Esophagus (tissue), 2 donors: ENCODE results near the gene SAP30. TPM values are rescaled to one million over a fixed set of nuclear protein-coding genes. Genes with fewer than 3 reads are reported as not detected.

Source experiments
- H3K27ac ChIP-seq, 2 donors: one replicate each; pipeline ENCODE4 v1.5.1; 2013; ENCODE audit warnings: low read depth in 2 of 2, mild to moderate bottlenecking in 2 of 2, inconsistent platforms in 1 of 2, low read length in 1 of 2, moderate library complexity in 1 of 2
- H3K27me3 ChIP-seq, 2 donors: one replicate each; pipeline ENCODE4 v1.6.1; 2013; ENCODE audit warnings: low read length in 2 of 2, control low read depth in 1 of 2, mild to moderate bottlenecking in 1 of 2; ENCODE audit not compliant: insufficient read depth in 2 of 2, control insufficient read depth in 1 of 2
- H3K36me3 ChIP-seq, 2 donors: one replicate each; pipeline ENCODE4 v1.6.1; 2013; ENCODE audit warnings: low read length in 1 of 2; ENCODE audit not compliant: control insufficient read depth in 2 of 2, insufficient read depth in 2 of 2
- H3K4me1 ChIP-seq, 2 donors: one replicate each; pipeline ENCODE4 v1.6.1; 2013; ENCODE audit warnings: low read length in 1 of 2; ENCODE audit not compliant: control insufficient read depth in 2 of 2, insufficient read depth in 2 of 2
- H3K4me3 ChIP-seq, 2 donors: one replicate each; pipeline ENCODE4 v1.5.1; 2013; ENCODE audit warnings: low read length in 2 of 2, mild to moderate bottlenecking in 2 of 2, low read depth in 1 of 2, moderate library complexity in 1 of 2
- H3K9me3 ChIP-seq, 2 donors: one replicate each; pipeline ENCODE4 v1.6.1; 2013; ENCODE audit warnings: mild to moderate bottlenecking in 2 of 2, low read depth in 1 of 2, low read length in 1 of 2, moderate library complexity in 1 of 2; ENCODE audit not compliant: control insufficient read depth in 2 of 2, insufficient read depth in 1 of 2
- WGBS, 2 donors: extraction: QIAGEN DNeasy Blood & Tissue Kit; methylation state at CpG; one replicate each; pipeline ENCODE4 v1.1.7; 2013; 5-methylcytosine and 5-hydroxymethylcytosine counted together
- polyA plus RNA-seq, 2 donors: library from polyadenylated mRNA; stranded (reverse); fragments of 200-250 nt; gene quantifications; one replicate each; pipeline ENCODE4 v1.2.3, GENCODE V29; 2013
- donor health status: healthy with polysubstance abuse.
- donor health status: Bipolar disorder and iron deficiency.

Gene SAP30
- polyA plus RNA-seq, 2 donors, result 2.5 to 7.3 TPM

DNA sequence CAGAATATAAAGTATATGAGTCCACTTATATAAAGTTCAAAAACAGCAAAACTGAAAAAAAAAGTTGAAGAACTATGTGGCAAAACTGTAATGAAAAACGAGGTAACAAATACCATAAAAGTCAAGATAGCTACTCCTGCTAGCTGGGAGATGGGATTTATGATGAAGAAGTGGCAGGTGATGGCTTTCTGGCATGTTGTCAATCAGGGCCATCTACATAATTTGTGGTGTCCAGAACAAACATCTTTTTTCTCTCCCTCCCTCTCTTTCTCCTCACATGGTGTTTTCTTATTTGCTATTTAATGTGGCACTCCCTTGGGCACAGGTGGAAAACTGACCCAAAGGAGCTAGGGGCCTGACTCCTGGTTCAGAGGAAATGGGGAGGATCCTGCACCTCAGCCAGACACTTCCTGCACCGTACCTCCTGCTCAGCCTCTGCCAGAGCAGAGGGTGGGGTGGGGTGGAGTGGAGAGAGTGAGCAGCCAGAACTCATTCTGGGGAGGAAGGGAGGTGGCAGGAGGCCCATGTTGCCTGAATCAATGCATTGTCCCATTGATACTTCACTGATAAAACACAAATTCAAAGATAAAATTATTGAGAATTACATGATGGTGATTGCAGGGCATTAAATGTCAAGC is 5.3 kb upstream of the SAP30 start:
- Histone ChIP-seq H3K4me3 (no peak overlapping the region), H3K36me3 (no peaks in the 10 kb centered on the region), H3K9me3 (no peaks in the 10 kb centered on the region), H3K4me1 (no peaks in the 10 kb centered on the region), H3K27me3 (no peaks in the 10 kb centered on the region), H3K27ac (no peak overlapping the region)
- 37 to 44% methylated on average over 2 of the region's 2 CpGs for WGBS, 2 donors

GRCh38 chr4:173367285-173367684 is 3.5 kb upstream of the SAP30 start:
- Histone ChIP-seq H3K4me1 (no peaks in the 10 kb centered on the region), H3K27ac (no peak overlapping the region), H3K4me3 (no peak overlapping the region), H3K9me3 (no peaks in the 10 kb centered on the region), H3K27me3 (no peaks in the 10 kb centered on the region), H3K36me3 (no peaks in the 10 kb centered on the region)

- 49 to 54% methylated on average over 4 of the region's 4 CpGs for WGBS, 2 donors
- H3K27ac ChIP-seq, result no peak overlapping the region
- peaks cover 0 to 2% of the 10 kb centered on the region in 2 donors for H3K4me1 ChIP-seq
- no peaks in the 10 kb centered on the region for H3K27me3 ChIP-seq
- H3K9me3 ChIP-seq, result no peaks in the 10 kb centered on the region
- no peak overlapping the region for H3K4me3 ChIP-seq
- no peaks in the 10 kb centered on the region for H3K36me3 ChIP-seq
Observed at GRCh38 chr4:173367946-173368345, 2.8 kb upstream of the SAP30 start.

- peak overlapping the region; percentile 65 to 72 for H3K4me3 ChIP-seq
- H3K4me1 ChIP-seq, result peaks cover 0 to 2% of the 10 kb centered on the region in 2 donors
- WGBS, 2 donors, result 0 to 1% methylated on average over 14 of the region's 14 CpGs
- no peaks in the 10 kb centered on the region for H3K27me3 ChIP-seq
- H3K27ac ChIP-seq, result peak overlapping the region; percentile 99 to 100
- H3K9me3 ChIP-seq, result no peaks in the 10 kb centered on the region
- H3K36me3 ChIP-seq, result no peaks in the 10 kb centered on the region
Observed at GRCh38 chr4:173370130-173370476, 651 bp upstream of the SAP30 start.

DNA sequence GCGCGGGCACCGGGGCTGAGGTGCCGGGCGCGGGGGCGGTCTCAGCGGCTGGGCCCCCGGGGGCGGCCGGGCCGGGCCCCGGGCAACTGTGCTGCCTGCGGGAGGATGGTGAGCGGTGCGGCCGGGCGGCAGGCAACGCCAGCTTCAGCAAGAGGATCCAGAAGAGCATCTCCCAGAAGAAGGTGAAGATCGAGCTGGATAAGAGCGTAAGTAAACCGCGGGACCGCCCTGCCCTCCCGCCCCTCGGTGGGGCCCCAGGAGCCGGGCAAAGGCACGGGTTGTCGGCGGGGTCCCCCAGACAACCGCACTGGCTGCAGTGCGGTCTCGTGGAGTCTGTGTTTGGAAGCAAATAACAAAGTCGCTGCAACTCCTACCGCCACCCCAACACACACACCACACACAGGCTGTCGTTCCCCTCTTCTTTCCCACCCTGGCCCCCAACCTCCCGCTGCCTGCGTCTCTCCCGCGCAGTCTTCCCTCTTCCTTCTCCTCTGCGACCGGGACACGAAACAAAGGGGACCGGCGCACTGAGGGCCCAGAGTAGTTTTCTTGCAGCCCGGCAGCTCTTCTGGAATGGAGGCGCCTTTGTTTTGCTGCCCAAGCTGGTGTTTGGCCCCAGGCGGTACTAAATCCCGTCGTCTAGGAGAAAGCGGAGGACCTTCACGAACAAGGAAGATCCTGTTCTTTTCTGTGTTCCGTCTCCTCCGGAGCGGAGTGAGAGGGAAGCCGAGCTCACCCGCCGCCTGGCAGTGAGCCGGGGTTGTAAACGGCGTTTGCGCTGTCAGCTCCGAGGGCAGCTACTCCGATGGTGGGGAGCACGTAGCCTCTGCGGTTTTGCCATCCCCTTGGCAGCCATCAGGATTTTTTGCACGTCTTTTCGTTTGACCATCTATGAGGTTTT is 788 bp downstream of the SAP30 start:
- Histone ChIP-seq H3K27me3 (no peaks in the 10 kb centered on the region), H3K27ac (peak overlapping the region; percentile 85 to 88), H3K36me3 (no peaks in the 10 kb centered on the region), H3K4me1 (peaks cover 0 to 2% of the 10 kb centered on the region in 2 donors), H3K9me3 (no peaks in the 10 kb centered on the region), H3K4me3 (peak overlapping the region; percentile 72 to 77)
- 0 to 1% methylated on average over 56 to 68 of the region's 68 CpGs for WGBS, 2 donors

DNA sequence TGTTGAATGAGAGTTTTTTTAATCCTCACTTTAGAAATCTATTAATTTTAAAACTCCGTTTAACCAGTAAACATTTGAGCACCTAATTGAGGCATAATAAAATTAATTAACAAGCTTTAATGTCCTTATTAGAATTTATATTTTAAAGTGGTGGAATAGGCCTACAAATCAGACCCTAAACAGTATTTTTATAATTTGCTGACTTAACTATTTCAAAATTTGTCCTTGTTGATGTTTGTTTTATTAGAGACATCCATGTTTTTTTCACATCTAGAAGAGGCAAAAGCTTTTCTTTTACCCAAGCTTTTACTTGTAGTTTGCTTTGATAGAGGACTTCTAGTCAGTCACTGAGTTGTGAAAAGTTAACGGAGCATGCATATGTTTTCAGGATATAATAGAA is 3.8 kb downstream of the SAP30 start:
- Histone ChIP-seq H3K4me3 (no peak overlapping the region), H3K9me3 (no peaks in the 10 kb centered on the region), H3K27me3 (no peaks in the 10 kb centered on the region), H3K4me1 (peaks cover 0 to 2% of the 10 kb centered on the region in 2 donors), H3K36me3 (no peaks in the 10 kb centered on the region), H3K27ac (no peak overlapping the region)
- WGBS, 2 donors, result 91% methylated on average over 2 of the region's 2 CpGs

DNA sequence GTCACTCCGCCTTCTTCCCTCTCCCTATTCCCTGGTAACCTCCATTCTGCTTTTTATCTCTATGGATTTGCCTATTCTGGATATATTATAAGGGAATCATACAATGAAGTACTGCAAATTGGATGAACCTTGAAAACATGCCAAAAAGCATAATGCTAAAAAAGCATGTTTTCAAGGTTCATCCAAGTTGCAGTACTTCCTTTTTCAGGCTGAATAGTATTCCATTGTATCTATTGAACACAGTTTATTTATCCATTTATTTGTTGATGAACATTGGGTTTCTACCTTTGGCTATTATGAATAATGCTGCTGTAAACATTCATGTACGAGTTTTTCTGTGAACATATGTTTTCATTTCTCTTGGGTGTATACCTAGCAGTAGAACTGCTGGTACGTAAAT is 9.2 kb downstream of the SAP30 start:
- no peak overlapping the region for H3K4me3 ChIP-seq
- H3K4me1 ChIP-seq, result no peaks in the 10 kb centered on the region
- no peaks in the 10 kb centered on the region for H3K9me3 ChIP-seq
- 94 to 97% methylated on average over 3 of the region's 3 CpGs for WGBS, 2 donors
- H3K27ac ChIP-seq, result no peak overlapping the region
- H3K36me3 ChIP-seq, result no peaks in the 10 kb centered on the region
- H3K27me3 ChIP-seq, result no peaks in the 10 kb centered on the region

GRCh38 chr4:173380987-173381386 is 10.2 kb downstream of the SAP30 start:
- Histone ChIP-seq H3K27me3 (no peaks in the 10 kb centered on the region), H3K27ac (no peak overlapping the region), H3K9me3 (no peaks in the 10 kb centered on the region), H3K36me3 (no peaks in the 10 kb centered on the region), H3K4me1 (no peaks in the 10 kb centered on the region), H3K4me3 (no peak overlapping the region)

GRCh38 chr4:173381610-173382009 is 10.9 kb downstream of the SAP30 start:
- WGBS, 2 donors, result 52 to 54% methylated on average over 1 of the region's 1 CpG
- Histone ChIP-seq H3K36me3 (no peaks in the 10 kb centered on the region), H3K4me3 (no peak overlapping the region), H3K4me1 (no peaks in the 10 kb centered on the region), H3K27ac (no peak overlapping the region), H3K27me3 (no peaks in the 10 kb centered on the region), H3K9me3 (no peaks in the 10 kb centered on the region)

GRCh38 chr4:173382349-173382748 is 11.6 kb downstream of the SAP30 start:
- H3K36me3 ChIP-seq, result no peaks in the 10 kb centered on the region
- 95 to 96% methylated on average over 4 of the region's 4 CpGs for WGBS, 2 donors

More at GRCh38 chr4:173382349-173382748, 11.6 kb downstream of the SAP30 start:
- H3K4me1 ChIP-seq, result no peaks in the 10 kb centered on the region
- H3K27ac ChIP-seq, result no peak overlapping the region
- no peaks in the 10 kb centered on the region for H3K9me3 ChIP-seq
- H3K27me3 ChIP-seq, result no peaks in the 10 kb centered on the region
- no peak overlapping the region for H3K4me3 ChIP-seq
